A549 (cell line): ENCODE measurements around the gene GRIP1. TPM values are rescaled to one million over a fixed set of nuclear protein-coding genes. Genes with fewer than 3 reads are reported as not detected.
A peak's percentile ranks its signal among the peaks of the same experiment; 100 is the strongest.

Experiments used
- ATAC-seq, 2 experiments: fragments of 200-7000 bp in 1 of 2; fragments of >200 bp in 1 of 2; cut with Nextera tagmentation in 1 of 2; cut with Tn5 transposase in 1 of 2; 3 replicates each; pipeline versions ENCODE4 v1.8.0 to v1.9.1; 2018 to 2020; ENCODE audit warnings: mild to moderate bottlenecking in 1 of 2, moderate library complexity in 1 of 2
- CTCF ChIA-PET: fragments of 300-600 bp; sonication (Branson Sonifier 250); formaldehyde crosslinking; extraction: SDS; loops from one replicate; lab custom pipeline; 2021; ENCODE audit warnings: antibody characterized with exemption, inconsistent platforms; lab: Yijun Ruan, JAX
- POLR2A ChIA-PET: fragments of 350-600 bp; formaldehyde crosslinking; extraction: SDS; loops from one replicate; lab custom pipeline; 2021; ENCODE audit warnings: antibody characterized with exemption, inconsistent platforms; lab: Yijun Ruan, JAX
- DNase-seq, 2 experiments: peaks; one replicate each; pipeline versions ENCODE4 v3.0.0 to v3.0.0-alpha.2; 2011 to 2016; ENCODE audit warnings: low read depth in 1 of 2, low spot score in 1 of 2
- FAIRE-seq: peaks from 2 replicates; lab custom pipeline; 2011; peaks lifted over from hg19 to GRCh38; lab: Jason Lieb, UNC
- H3K27ac ChIP-seq, 2 experiments: fragments of >200 bp; sonication (Bioruptor Twin); formaldehyde crosslinking; 3 replicates each; pipeline ENCODE4 v1.5.1; 2016 to 2017
- H3K4me1 ChIP-seq: fragments of >200 bp; sonication (Bioruptor Twin); formaldehyde crosslinking; 3 replicates; pipeline ENCODE4 v1.6.1; 2016
- H3K4me2 ChIP-seq: fragments of >200 bp; sonication (Bioruptor Twin); formaldehyde crosslinking; 3 replicates; pipeline ENCODE4 v1.6.1; 2016
- H3K4me3 ChIP-seq: fragments of >200 bp; sonication (Bioruptor Twin); formaldehyde crosslinking; 3 replicates; pipeline ENCODE4 v1.5.1; 2016
- H3K9me3 ChIP-seq: fragments of >200 bp; sonication (Bioruptor Twin); formaldehyde crosslinking; 3 replicates; pipeline ENCODE4 v1.6.1; 2016
- CEBPB ChIP-seq, 2 experiments: fragments of >200 bp in 1 of 2; sonication (Bioruptor Twin) in 1 of 2; formaldehyde crosslinking in 1 of 2; IDR thresholded peaks; 2 replicates each; pipeline ENCODE4 v1.6.1; 2012 to 2016
- CHD2 ChIP-seq: fragments of 150-350 bp; IDR thresholded peaks from 2 replicates; pipeline ENCODE4 v1.6.1; 2014; ENCODE audit warnings: low read length; ENCODE audit not compliant: partially characterized antibody
- CHD4 ChIP-seq: fragments of 200-600 bp; sonication (generic); IDR thresholded peaks from 2 replicates; pipeline ENCODE4 v1.6.1; 2016; ENCODE audit warnings: antibody characterized with exemption, mild to moderate bottlenecking, borderline replicate concordance
- CTCF ChIP-seq: fragments of >200 bp; sonication (Bioruptor Twin); formaldehyde crosslinking; IDR thresholded peaks from 3 replicates; pipeline ENCODE4 v1.5.1; 2016
- EP300 ChIP-seq, 2 experiments: fragments of >200 bp; sonication (Bioruptor Twin); formaldehyde crosslinking; IDR thresholded peaks; 2 replicates in 1 of 2; 3 replicates in 1 of 2; pipeline ENCODE4 v1.6.1; 2016 to 2017
- FOSL2 ChIP-seq, 2 experiments: fragments of 450-650 bp in 1 of 2; fragments of >200 bp in 1 of 2; sonication (Bioruptor Twin) in 1 of 2; formaldehyde crosslinking; IDR thresholded peaks; 2 replicates each; pipeline versions ENCODE4 v1.5.0 to v1.6.1; 2016 to 2020; ENCODE audit warnings: mild to moderate bottlenecking in 1 of 2, moderate library complexity in 1 of 2
- HES2 ChIP-seq: fragments of >200 bp; sonication (Bioruptor Twin); formaldehyde crosslinking; IDR thresholded peaks from 2 replicates; pipeline ENCODE4 v1.6.1; 2016
- HOXB13 ChIP-seq: fragments of 250-450 bp; sonication (Bioruptor Pico); IDR thresholded peaks from 2 replicates; pipeline ENCODE4 v1.5.0; 2020; ENCODE audit warnings: low read depth, mild to moderate bottlenecking, moderate library complexity
- HOXB5 ChIP-seq: fragments of 250-450 bp; sonication (Bioruptor Pico); IDR thresholded peaks from 2 replicates; pipeline ENCODE4 v1.5.0; 2020; ENCODE audit warnings: mild to moderate bottlenecking, moderate library complexity
- KDM1A ChIP-seq: fragments of 200-600 bp; sonication (generic); IDR thresholded peaks from 2 replicates; pipeline ENCODE4 v1.6.1; 2016; ENCODE audit warnings: low read depth, mild to moderate bottlenecking
- NFE2L2 ChIP-seq: fragments of 150-350 bp; conservative IDR thresholded peaks from 2 replicates; pipeline ENCODE4 v1.6.1; 2014; ENCODE audit warnings: low read length
- POLR2AphosphoS2 ChIP-seq: conservative IDR thresholded peaks from 2 replicates; pipeline ENCODE4 v1.6.1; 2012; ENCODE audit warnings: low read length, improper control_type of control experiment, inconsistent platforms
- RARB ChIP-seq: fragments of 250-450 bp; sonication (Bioruptor Pico); IDR thresholded peaks from 2 replicates; pipeline ENCODE4 v1.8.0; 2021; ENCODE audit warnings: mild to moderate bottlenecking, moderate library complexity
- SMC3 ChIP-seq: fragments of >200 bp; sonication (Bioruptor Twin); formaldehyde crosslinking; IDR thresholded peaks from 3 replicates; pipeline ENCODE4 v1.6.1; 2018; ENCODE audit warnings: inconsistent platforms
- TP53 ChIP-seq: fragments of 250-450 bp; sonication (Bioruptor Pico); IDR thresholded peaks from 2 replicates; pipeline ENCODE4 v1.5.0; 2021; ENCODE audit warnings: mild to moderate bottlenecking, moderate library complexity
- ZC3H11A ChIP-seq: fragments of 450-650 bp; IDR thresholded peaks from 2 replicates; pipeline ENCODE4 v1.6.1; 2014; ENCODE audit warnings: antibody characterized with exemption, mild to moderate bottlenecking
- WGBS: methylation state at CpG from one replicate; pipeline ENCODE4 v1.1.6; 2017; ENCODE audit errors: missing lambda C conversion rate; 5-methylcytosine and 5-hydroxymethylcytosine counted together
- polyA plus RNA-seq, 4 experiments: library from polyadenylated mRNA; depleted of rRNA in 3 of 4; stranded (reverse); fragments of >200 nt; fragmentation: RNase III in 1 of 4; extraction: RNeasy Plus Mini Kit Qiagen cat#74134 plus additional on column Dnase treatment in 1 of 4; gene quantifications; 2 replicates in 3 of 4; 3 replicates in 1 of 4; pipeline ENCODE4 v1.2.3, GENCODE V29; 2011 to 2017
- TF ChIP-seq, protein P1 (sequence below): IDR thresholded peaks from 2 replicates; pipeline ENCODE4 v1.6.1; 2012
- TF ChIP-seq, protein P2 (sequence below): IDR thresholded peaks from 2 replicates; pipeline ENCODE4 v1.6.1; 2012; ENCODE audit warnings: low read depth, borderline replicate concordance
- TF ChIP-seq, protein P3 (sequence below): fragments of 150-350 bp; IDR thresholded peaks from 2 replicates; pipeline ENCODE4 v1.6.1; 2014; ENCODE audit warnings: low read depth, mild to moderate bottlenecking, low read length

Gene GRIP1
- polyA plus RNA-seq, 2 of the 4 experiments (the other 2 are of a cell fraction), result 4.6 to 5.8 TPM

GRCh38 chr12:66446276-66446675 is 232.6 kb downstream of the GRIP1 start (continued):
- TF ChIP-seq CTCF, result no peak

DNA sequence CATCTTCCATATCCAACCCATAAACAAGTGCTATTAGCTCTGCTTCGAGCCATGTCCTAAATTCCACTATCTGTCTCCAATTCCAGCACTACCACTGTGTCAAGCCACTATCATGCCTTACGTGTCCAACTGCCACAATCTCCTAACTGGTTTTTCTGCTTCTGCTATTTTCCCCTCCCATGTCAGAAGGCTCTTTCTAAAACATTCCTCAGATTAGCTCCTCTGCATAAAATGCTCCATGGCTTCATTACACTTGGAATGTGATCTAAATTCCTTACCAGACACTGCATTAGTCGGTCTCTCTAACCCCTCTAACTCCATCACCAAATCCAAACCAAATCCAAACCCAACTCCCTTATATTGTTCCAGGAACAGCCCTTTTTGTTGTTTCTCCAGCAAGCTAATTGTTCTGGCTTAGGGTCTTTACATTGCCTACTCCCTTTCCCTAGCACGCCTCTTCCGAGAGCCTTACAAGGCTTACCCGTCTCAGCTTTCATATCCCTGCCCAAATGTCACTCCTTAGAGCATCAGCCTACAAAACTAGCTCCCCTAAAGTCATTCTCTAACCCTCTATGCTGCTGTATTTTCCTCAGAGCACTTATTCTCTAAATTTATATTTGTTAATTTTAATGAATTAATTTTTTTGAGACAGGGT is 236.8 kb downstream of the GRIP1 start:
- no peak overlapping the region for H3K4me3 ChIP-seq
- H3K9me3 ChIP-seq, result no peaks in the 10 kb centered on the region
- ATAC-seq (no peak), FAIRE-seq (no peak), DNase-seq (no peak)
- ChIA-PET POLR2A (no interaction called here), CTCF (no interaction called here)
- H3K4me1 ChIP-seq, result no peaks in the 10 kb centered on the region
- TF ChIP-seq HOXB13 (CRISPR knock-in tag) (no peak), RARB (no peak), TP53 (no peak)
- no peak overlapping the region for H3K27ac ChIP-seq
- 60% methylated on average over 6 of the region's 6 CpGs for WGBS
- no peak overlapping the region for H3K4me2 ChIP-seq

DNA sequence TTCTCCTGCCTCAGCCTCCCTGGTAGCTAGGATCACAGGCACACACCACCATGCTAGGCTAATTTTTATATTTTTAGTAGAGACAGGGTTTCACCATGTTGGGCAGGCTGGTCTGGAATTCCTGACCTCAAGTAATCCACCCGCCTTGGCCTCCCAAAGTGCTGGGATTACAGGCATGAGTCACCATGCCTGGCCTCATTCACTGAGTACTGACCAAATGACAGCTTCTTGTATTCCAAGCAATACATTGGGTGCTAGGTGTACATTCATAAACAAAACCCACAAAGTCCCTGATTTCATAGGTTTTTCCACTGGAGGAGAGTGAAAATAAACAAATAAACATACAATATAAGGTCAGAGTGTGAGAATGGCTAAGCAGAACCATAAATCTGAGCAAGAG is 240.3 kb downstream of the GRIP1 start:
- Histone ChIP-seq H3K4me3 (no peak overlapping the region), H3K4me2 (no peak overlapping the region), H3K27ac (no peak overlapping the region), H3K9me3 (no peaks in the 10 kb centered on the region), H3K4me1 (no peaks in the 10 kb centered on the region)
- WGBS, result 56% methylated on average over 1 of the region's 1 CpG
- ChIA-PET CTCF (no interaction called here), POLR2A (no interaction called here)
- no peak for DNase-seq
- TF ChIP-seq POLR2AphosphoS2 (no peak), NFE2L2 (no peak)
- TF ChIP-seq, protein P1, sequence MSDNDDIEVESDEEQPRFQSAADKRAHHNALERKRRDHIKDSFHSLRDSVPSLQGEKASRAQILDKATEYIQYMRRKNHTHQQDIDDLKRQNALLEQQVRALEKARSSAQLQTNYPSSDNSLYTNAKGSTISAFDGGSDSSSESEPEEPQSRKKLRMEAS, result no peak
- no peak for FAIRE-seq
- ATAC-seq, result no peak

- ChIA-PET POLR2A (no interaction called here), CTCF (no interaction called here)
- no peak overlapping the region for H3K4me2 ChIP-seq
- WGBS, result 65% methylated on average over 4 of the region's 4 CpGs
- H3K9me3 ChIP-seq, result no peaks in the 10 kb centered on the region
- DNase-seq (no peak), ATAC-seq (no peak), FAIRE-seq (peak; percentile 76)
- TF ChIP-seq CHD4 (no peak), ZC3H11A (no peak), FOSL2 (IDR thresholded peaks at IDR 0.05) (no peak), FOSL2 (CRISPR knock-in tag; IDR thresholded peaks at IDR 0.05) (no peak), CEBPB (IDR thresholded peaks at IDR 0.05) (no peak), HOXB5 (CRISPR knock-in tag) (no peak), EP300 (IDR thresholded peaks at IDR 0.05) (no peak), SMC3 (no peak), KDM1A (no peak), CHD2 (no peak), HES2 (no peak)
- TF ChIP-seq, protein P2, sequence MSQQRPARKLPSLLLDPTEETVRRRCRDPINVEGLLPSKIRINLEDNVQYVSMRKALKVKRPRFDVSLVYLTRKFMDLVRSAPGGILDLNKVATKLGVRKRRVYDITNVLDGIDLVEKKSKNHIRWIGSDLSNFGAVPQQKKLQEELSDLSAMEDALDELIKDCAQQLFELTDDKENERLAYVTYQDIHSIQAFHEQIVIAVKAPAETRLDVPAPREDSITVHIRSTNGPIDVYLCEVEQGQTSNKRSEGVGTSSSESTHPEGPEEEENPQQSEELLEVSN, result no peak
- TF ChIP-seq, protein P3, sequence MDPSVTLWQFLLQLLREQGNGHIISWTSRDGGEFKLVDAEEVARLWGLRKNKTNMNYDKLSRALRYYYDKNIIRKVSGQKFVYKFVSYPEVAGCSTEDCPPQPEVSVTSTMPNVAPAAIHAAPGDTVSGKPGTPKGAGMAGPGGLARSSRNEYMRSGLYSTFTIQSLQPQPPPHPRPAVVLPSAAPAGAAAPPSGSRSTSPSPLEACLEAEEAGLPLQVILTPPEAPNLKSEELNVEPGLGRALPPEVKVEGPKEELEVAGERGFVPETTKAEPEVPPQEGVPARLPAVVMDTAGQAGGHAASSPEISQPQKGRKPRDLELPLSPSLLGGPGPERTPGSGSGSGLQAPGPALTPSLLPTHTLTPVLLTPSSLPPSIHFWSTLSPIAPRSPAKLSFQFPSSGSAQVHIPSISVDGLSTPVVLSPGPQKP, result no peak
- H3K27ac ChIP-seq, result no peak overlapping the region
- H3K4me3 ChIP-seq, result no peak overlapping the region
- no peaks in the 10 kb centered on the region for H3K4me1 ChIP-seq
Measured at GRCh38 chr12:66430106-66430505, 248.8 kb downstream of the GRIP1 start.
